H9 (cell line): ENCODE measurements around the gene ZNF677. TPM values are rescaled to one million over a fixed set of nuclear protein-coding genes. Genes with fewer than 3 reads are reported as not detected.

Experiments
- DNase-seq: peaks from one replicate; pipeline ENCODE4 v3.0.0-alpha.2; 2017
- H2AFZ ChIP-seq: one replicate; pipeline ENCODE4 v1.6.1; 2013; ENCODE audit warnings: mild to moderate bottlenecking, low read length, control low read depth, moderate library complexity
- H2AK5ac ChIP-seq: 2 replicates; pipeline ENCODE4 v1.6.1; 2013; ENCODE audit warnings: low read length, control low read depth, mixed read lengths; ENCODE audit not compliant: insufficient read length
- H2BK120ac ChIP-seq: one replicate; pipeline ENCODE4 v1.6.1; 2013; ENCODE audit warnings: low read depth, mild to moderate bottlenecking, low read length, control low read depth, inconsistent platforms; ENCODE audit not compliant: poor library complexity, severe bottlenecking
- H2BK12ac ChIP-seq: 2 replicates; pipeline ENCODE4 v1.6.1; 2013; ENCODE audit warnings: low read length, control low read depth, mixed read lengths, low read depth; ENCODE audit not compliant: insufficient read length
- H2BK15ac ChIP-seq: 2 replicates; pipeline ENCODE4 v1.6.1; 2013; ENCODE audit warnings: low read depth, low read length, control low read depth
- H2BK20ac ChIP-seq: one replicate; pipeline ENCODE4 v1.6.1; 2013; ENCODE audit warnings: low read depth, mild to moderate bottlenecking, low read length, control low read depth, inconsistent platforms; ENCODE audit not compliant: poor library complexity, severe bottlenecking
- H2BK5ac ChIP-seq: 2 replicates; pipeline ENCODE4 v1.6.1; 2013; ENCODE audit warnings: low read length, control low read depth, mixed read lengths; ENCODE audit not compliant: insufficient read length
- H3K14ac ChIP-seq: 2 replicates; pipeline ENCODE4 v1.6.1; 2013; ENCODE audit warnings: low read length, control low read depth; ENCODE audit not compliant: insufficient read depth
- H3K18ac ChIP-seq: 2 replicates; pipeline ENCODE4 v1.6.1; 2013; ENCODE audit warnings: low read depth, mild to moderate bottlenecking, mixed read lengths, low read length, control low read depth; ENCODE audit not compliant: insufficient read length
- H3K23ac ChIP-seq: 2 replicates; pipeline ENCODE4 v1.6.1; 2013; ENCODE audit warnings: low read length, control low read depth, mixed read lengths, low read depth; ENCODE audit not compliant: insufficient read length
- H3K23me2 ChIP-seq: 2 replicates; pipeline ENCODE4 v1.6.1; 2013; ENCODE audit warnings: low read depth, mild to moderate bottlenecking, mixed read lengths, low read length, control low read depth; ENCODE audit not compliant: insufficient read length, poor library complexity, severe bottlenecking
- H3K27ac ChIP-seq: 2 replicates; pipeline ENCODE4 v1.5.1; 2013; ENCODE audit warnings: low read length, control low read depth, mixed read lengths, low read depth; ENCODE audit not compliant: insufficient read length
- H3K27me3 ChIP-seq: 2 replicates; pipeline ENCODE4 v1.6.1; 2013; ENCODE audit warnings: low read length, control low read depth, inconsistent platforms; ENCODE audit not compliant: insufficient read depth
- H3K4ac ChIP-seq: 2 replicates; pipeline ENCODE4 v1.6.1; 2013; ENCODE audit warnings: low read depth, mild to moderate bottlenecking, control low read depth, inconsistent platforms, low read length, moderate library complexity
- H3K4me1 ChIP-seq: 2 replicates; pipeline ENCODE4 v1.6.1; 2013; ENCODE audit warnings: low read length, control low read depth, inconsistent platforms; ENCODE audit not compliant: insufficient read depth
- H3K4me2 ChIP-seq: 2 replicates; pipeline ENCODE4 v1.6.1; 2013; ENCODE audit warnings: low read length, control low read depth, mixed read lengths; ENCODE audit not compliant: insufficient read length, insufficient read depth
- H3K56ac ChIP-seq: 2 replicates; pipeline ENCODE4 v1.6.1; 2013; ENCODE audit warnings: low read depth, mild to moderate bottlenecking, mixed read lengths, low read length, control low read depth; ENCODE audit not compliant: insufficient read length
- H3K79me1 ChIP-seq: 2 replicates; pipeline ENCODE4 v1.6.1; 2013; ENCODE audit warnings: low read depth, mild to moderate bottlenecking, moderate library complexity, low read length, control low read depth, inconsistent platforms; ENCODE audit not compliant: insufficient read depth, poor library complexity, severe bottlenecking
- H3K79me2 ChIP-seq: 2 replicates; pipeline ENCODE4 v1.6.1; 2013; ENCODE audit warnings: low read length, control low read depth, inconsistent platforms; ENCODE audit not compliant: insufficient read depth
- H3K9ac ChIP-seq: 2 replicates; pipeline ENCODE4 v1.6.1; 2013; ENCODE audit warnings: low read length, control low read depth, mixed read lengths; ENCODE audit not compliant: insufficient read length; ENCODE audit errors: extremely low read depth
- H3K9me3 ChIP-seq: one replicate; pipeline ENCODE4 v1.6.1; 2013; ENCODE audit warnings: low read depth, low read length, inconsistent platforms; ENCODE audit not compliant: control insufficient read depth
- H3T11ph ChIP-seq: one replicate; pipeline ENCODE4 v1.6.1; 2013; ENCODE audit warnings: mild to moderate bottlenecking, low read length, control low read depth, inconsistent platforms
- H4K20me1 ChIP-seq: one replicate; pipeline ENCODE4 v1.6.1; 2013; ENCODE audit not compliant: control insufficient read depth, insufficient read length, insufficient read depth
- H4K5ac ChIP-seq: 2 replicates; pipeline ENCODE4 v1.6.1; 2013; ENCODE audit warnings: low read depth, mild to moderate bottlenecking, mixed read lengths, low read length, control low read depth; ENCODE audit not compliant: insufficient read length
- H4K8ac ChIP-seq: replicated peaks from 2 replicates; pipeline ENCODE4 v1.6.1; 2013; ENCODE audit warnings: low read length, control low read depth, mixed read lengths, low read depth; ENCODE audit not compliant: insufficient read length
- H4K91ac ChIP-seq: 2 replicates; pipeline ENCODE4 v1.6.1; 2013; ENCODE audit warnings: low read depth, mild to moderate bottlenecking, moderate library complexity, mixed read lengths, low read length, control low read depth; ENCODE audit not compliant: insufficient read length
- H3K27ac Mint-ChIP-seq, 3 experiments: 2 replicates in 2 of 3; 3 replicates in 1 of 3; pipeline ENCODE4 v1.8.0; 2020 to 2021; ENCODE audit warnings: mixed read lengths in 3 of 3, mild to moderate bottlenecking in 1 of 3, moderate library complexity in 1 of 3
- H3K27me3 Mint-ChIP-seq: 2 replicates; pipeline ENCODE4 v1.8.0; 2021; ENCODE audit warnings: low read depth, mild to moderate bottlenecking, moderate library complexity, mixed read lengths
- H3K36me3 Mint-ChIP-seq, 3 experiments: 2 replicates in 2 of 3; 3 replicates in 1 of 3; pipeline ENCODE4 v1.8.0; 2020 to 2021; ENCODE audit warnings: low read depth in 3 of 3, mixed read lengths in 3 of 3; ENCODE audit not compliant: insufficient read depth in 1 of 3
- H3K4me1 Mint-ChIP-seq, 2 experiments: 2 replicates each; pipeline ENCODE4 v1.8.0; 2020; ENCODE audit warnings: mixed read lengths in 2 of 2
- H3K4me3 Mint-ChIP-seq, 2 experiments: 2 replicates in 1 of 2; 3 replicates in 1 of 2; pipeline ENCODE4 v1.8.0; 2020 to 2021; ENCODE audit warnings: mild to moderate bottlenecking in 2 of 2, mixed read lengths in 2 of 2, moderate library complexity in 1 of 2
- H3K9me3 Mint-ChIP-seq, 2 experiments: 2 replicates in 1 of 2; 3 replicates in 1 of 2; pipeline ENCODE4 v1.8.0; 2020; ENCODE audit warnings: mild to moderate bottlenecking in 2 of 2, mixed read lengths in 2 of 2, moderate library complexity in 1 of 2
- CTCF ChIP-seq: fragments of 200-600 bp; sonication (generic); conservative IDR thresholded peaks from 3 replicates; pipeline ENCODE4 v1.8.0; 2021; ENCODE audit warnings: antibody characterized with exemption, mild to moderate bottlenecking
- WGBS: extraction: QIAGEN DNeasy Blood & Tissue Kit; methylation state at CpG from one replicate; pipeline ENCODE4 v1.1.7; 2013; ENCODE audit warnings: missing lambda C conversion rate, low lambda C conversion rate, mixed read lengths; ENCODE audit not compliant: insufficient read length; ENCODE audit errors: extremely low coverage; 5-methylcytosine and 5-hydroxymethylcytosine counted together
- total RNA-seq: library from RNA; stranded (reverse); gene quantifications from 2 replicates; pipeline ENCODE4 v1.2.1, GENCODE V29; 2021

The ZNF677 gene
- total RNA-seq, 1 experiment from 2014 or later: 39.3 TPM

- peaks cover 83 to 95% of the 10 kb centered on the region in 2 experiments for H3K9me3 Mint-ChIP-seq
- Histone ChIP-seq H3K23ac (no peak overlapping the region), H3K27me3 (no peaks in the 10 kb centered on the region), H3K18ac (no peak overlapping the region), H3K27ac (no peak overlapping the region), H3K14ac (no peak overlapping the region), H3K4ac (no peak overlapping the region), H2BK120ac (no peak overlapping the region), H2BK5ac (no peak overlapping the region), H2BK15ac (no peak overlapping the region), H2AFZ (no peak overlapping the region), H3K4me1 (no peaks in the 10 kb centered on the region), H3K79me2 (no peaks in the 10 kb centered on the region), H3K9ac (no peak overlapping the region), H3K23me2 (no peaks in the 10 kb centered on the region), H2BK12ac (no peak overlapping the region), H3K9me3 (peaks cover 83% of the 10 kb centered on the region), H3T11ph (no peak overlapping the region), H4K91ac (no peak overlapping the region), H3K56ac (no peak overlapping the region), H4K20me1 (no peaks in the 10 kb centered on the region), H2BK20ac (no peak overlapping the region), H3K79me1 (no peaks in the 10 kb centered on the region), H4K8ac (no peak overlapping the region), H3K4me2 (no peak overlapping the region), H4K5ac (no peak overlapping the region), H2AK5ac (no peak overlapping the region)
- no peak for DNase-seq
- WGBS: no CpG with 5 or more reads among the region's 4 CpGs
- no peak overlapping the region for H3K27ac Mint-ChIP-seq
- no peak for TF ChIP-seq CTCF
- H3K4me3 Mint-ChIP-seq: no peak overlapping the region
- H3K36me3 Mint-ChIP-seq: peaks cover 50 to 86% (median 80%) of the 10 kb centered on the region in 3 experiments
- H3K27me3 Mint-ChIP-seq: peaks cover 7% of the 10 kb centered on the region
- H3K4me1 Mint-ChIP-seq: no peaks in the 10 kb centered on the region
Measured at GRCh38 chr19:53237114-53237777, 17.4 kb downstream of the ZNF677 start.
